Mammary epithelial cell (primary cell): ENCODE results near the gene TRIM54.

Source experiments
- CTCF ChIP-seq, 2 donors: IDR thresholded peaks in 1 of 2; conservative IDR thresholded peaks in 1 of 2; 2 replicates each; pipeline ENCODE4 v1.5.1; 2011 to 2012; ENCODE audit warnings: inconsistent platforms in 2 of 2, low read length in 2 of 2, mild to moderate bottlenecking in 2 of 2, control low read depth in 1 of 2, low read depth in 1 of 2; ENCODE audit not compliant: insufficient read depth in 1 of 2; ENCODE audit errors: extremely low read depth in 1 of 2
- EZH2 ChIP-seq: IDR thresholded peaks from 2 replicates; pipeline ENCODE4 v1.6.1; 2012; ENCODE audit warnings: low read length, inconsistent platforms, borderline replicate concordance

- TF ChIP-seq CTCF (conservative IDR thresholded peaks at IDR 0.05 in 1 of 2, IDR thresholded peaks at IDR 0.05 in 1 of 2; ENCODE audit: extremely low read depth in 1 of 2, insufficient read depth in 1 of 2, low read depth in 1 of 2, low read length in 2 of 2) (no peak), EZH2 (no peak)
Observed at GRCh38 chr2:27270670-27271069, 11.6 kb upstream of the TRIM54 start.
